GM13977 (cell line): ENCODE measurements around the gene EMC10.

ENCODE experiments used
- DNase-seq: peaks from one replicate; pipeline ENCODE4 v3.0.0; 2012; ENCODE audit warnings: low spot score
- CTCF ChIP-seq: IDR thresholded peaks from 2 replicates; pipeline ENCODE4 v1.5.1; 2012; ENCODE audit warnings: mild to moderate bottlenecking, control low read depth; ENCODE audit not compliant: insufficient read depth; ENCODE audit errors: extremely low read depth, missing control alignments
- in situ Hi-C: fragments of 300-500 bp; cut with MboI; formaldehyde crosslinking; loops from one replicate; pipeline ENCODE4 v1.12.0; 2022; ENCODE audit warnings: low sequenced_read_pairs, low pct_unique_long_range_greater_than_20kb, mixed read lengths, inconsistent platforms; ENCODE audit not compliant: unreplicated experiment

The EMC10 gene

GRCh38 chr19:50514346-50515167 is 38.2 kb downstream of the EMC10 start:
- in situ Hi-C loops: no loop called here
- no peak for TF ChIP-seq CTCF
- no peak for DNase-seq

GRCh38 chr19:50515168-50515561 is 38.9 kb downstream of the EMC10 start:
- no peak for DNase-seq
- TF ChIP-seq CTCF: no peak
- in situ Hi-C loops: no loop called here

- DNase-seq: no peak
- in situ Hi-C loops: no loop called here
- TF ChIP-seq CTCF: no peak
Observed at GRCh38 chr19:50516456-50516855, 40.1 kb downstream of the EMC10 start.

GRCh38 chr19:50516964-50517703 is 40.8 kb downstream of the EMC10 start:
- in situ Hi-C loops: no loop called here
- DNase-seq: no peak
- no peak for TF ChIP-seq CTCF

- no peak for DNase-seq
- TF ChIP-seq CTCF: no peak
- in situ Hi-C loops: no loop called here
Observed at GRCh38 chr19:50517704-50518075, 41.4 kb downstream of the EMC10 start.

GRCh38 chr19:50518091-50519005 is 42.0 kb downstream of the EMC10 start:
- DNase-seq: no peak
- in situ Hi-C loops: no loop called here
- TF ChIP-seq CTCF: peak; percentile 0
